G401.6 (cell line): ENCODE data around the gene MIPOL1.
A peak's percentile ranks its signal among the peaks of the same experiment; 100 is the strongest.
"Not testable (repeated sequence)": the region's sequence is repeated elsewhere in the genome, so short reads cannot be mapped to it uniquely, and the experiment has no call there.

Experiments used
- FAIRE-seq: peaks from 2 replicates; lab custom pipeline; 2012; peaks lifted over from hg19 to GRCh38; lab: Jason Lieb, UNC

Gene MIPOL1

DNA sequence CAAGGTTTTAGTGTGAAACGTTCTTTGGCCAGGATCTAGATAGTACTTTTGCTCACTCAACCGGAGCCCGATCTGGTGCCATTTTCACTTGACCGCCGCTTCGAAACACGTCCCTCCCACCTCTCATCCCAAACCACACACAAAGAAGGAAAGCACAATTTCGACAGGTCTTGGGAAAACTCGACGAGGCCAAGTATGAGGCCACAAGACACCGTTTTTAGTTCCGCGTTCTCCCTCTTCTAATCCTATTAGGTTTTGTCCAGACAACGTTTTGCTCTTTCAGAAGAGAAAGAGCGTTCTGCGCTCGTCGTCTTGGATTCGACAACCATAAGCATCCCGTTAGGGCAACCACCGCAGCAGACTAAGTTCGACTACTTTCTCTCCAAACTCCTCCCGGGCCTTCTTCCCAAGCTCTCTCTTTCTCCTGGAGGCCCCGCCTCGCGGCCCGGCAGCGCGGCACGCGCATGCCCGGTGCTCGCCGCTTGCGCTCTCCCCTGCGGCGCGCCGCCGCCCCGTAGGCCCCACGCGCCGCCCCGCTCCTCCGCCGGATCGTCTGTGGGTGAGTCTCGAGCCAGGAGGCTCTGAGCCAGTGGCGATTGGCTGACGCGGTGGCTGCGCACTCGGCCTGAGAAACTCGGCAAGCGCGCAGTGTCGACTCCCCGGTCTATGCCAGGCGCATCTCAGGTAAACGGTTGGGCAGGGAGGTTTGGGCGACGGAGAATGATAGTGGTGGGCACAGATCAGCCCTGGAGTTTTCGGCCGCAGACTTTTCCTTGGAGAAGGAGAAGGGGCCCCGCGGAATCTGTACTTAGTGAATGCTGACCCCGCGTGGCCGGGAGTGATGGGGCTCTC, at the start of gene MIPOL1:
MIPOL1 (plus strand) TSS at position 517 of the 852 bp plus-strand sequence. CDS start 49,952 bp downstream, outside the sequence.
- FAIRE-seq, result no peak

DNA sequence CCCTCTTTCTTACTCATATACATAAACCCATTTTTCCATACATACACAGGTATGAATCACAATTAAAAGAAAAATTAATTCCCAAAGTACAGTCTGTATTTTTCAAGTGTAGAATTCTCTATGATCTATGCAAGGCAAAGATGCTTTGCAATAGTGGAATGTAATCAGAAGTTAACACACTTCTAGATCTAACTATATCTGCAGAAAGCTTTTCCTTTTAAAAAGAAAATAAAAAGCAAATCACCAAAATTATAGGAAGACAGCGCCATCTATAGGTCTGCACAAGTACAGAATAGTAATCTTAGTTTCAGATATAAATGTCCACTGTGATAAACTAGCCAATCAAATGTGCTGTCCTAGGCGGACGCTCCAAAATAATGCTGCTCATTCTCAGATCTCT, 47.3 kb upstream of the MIPOL1 start:
- FAIRE-seq, result peak; percentile 75

- no peak for FAIRE-seq
Observed at GRCh38 chr14:37153005-37153404, 44.7 kb upstream of the MIPOL1 start.

DNA sequence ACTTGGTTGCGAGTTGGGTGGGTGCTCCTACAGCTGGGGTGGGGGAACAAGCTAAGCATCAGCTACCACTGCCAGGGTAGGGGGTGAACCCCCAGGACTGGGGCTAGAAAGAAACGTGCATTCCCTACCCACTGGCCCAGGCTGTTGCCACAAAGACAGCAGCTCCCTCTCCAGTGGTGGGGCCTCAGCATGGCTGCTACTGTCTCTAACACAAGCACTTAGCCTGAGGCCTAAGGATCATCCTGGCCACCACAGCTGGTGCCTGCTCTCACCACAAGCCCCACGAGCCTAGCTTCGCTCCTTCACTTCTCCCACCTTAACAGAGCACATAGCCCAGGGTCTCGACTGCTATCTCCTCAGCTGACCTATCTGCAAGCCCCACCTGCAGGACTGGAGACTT, 44.3 kb upstream of the MIPOL1 start:
- FAIRE-seq, result no peak

- no peak for FAIRE-seq
Observed at GRCh38 chr14:37157987-37158386, 39.8 kb upstream of the MIPOL1 start.

- not testable (repeated sequence) for FAIRE-seq
Observed at GRCh38 chr14:37162307-37162706, 35.4 kb upstream of the MIPOL1 start.

GRCh38 chr14:37165794-37166193, 31.9 kb upstream of the MIPOL1 start:
- FAIRE-seq, result no peak

DNA sequence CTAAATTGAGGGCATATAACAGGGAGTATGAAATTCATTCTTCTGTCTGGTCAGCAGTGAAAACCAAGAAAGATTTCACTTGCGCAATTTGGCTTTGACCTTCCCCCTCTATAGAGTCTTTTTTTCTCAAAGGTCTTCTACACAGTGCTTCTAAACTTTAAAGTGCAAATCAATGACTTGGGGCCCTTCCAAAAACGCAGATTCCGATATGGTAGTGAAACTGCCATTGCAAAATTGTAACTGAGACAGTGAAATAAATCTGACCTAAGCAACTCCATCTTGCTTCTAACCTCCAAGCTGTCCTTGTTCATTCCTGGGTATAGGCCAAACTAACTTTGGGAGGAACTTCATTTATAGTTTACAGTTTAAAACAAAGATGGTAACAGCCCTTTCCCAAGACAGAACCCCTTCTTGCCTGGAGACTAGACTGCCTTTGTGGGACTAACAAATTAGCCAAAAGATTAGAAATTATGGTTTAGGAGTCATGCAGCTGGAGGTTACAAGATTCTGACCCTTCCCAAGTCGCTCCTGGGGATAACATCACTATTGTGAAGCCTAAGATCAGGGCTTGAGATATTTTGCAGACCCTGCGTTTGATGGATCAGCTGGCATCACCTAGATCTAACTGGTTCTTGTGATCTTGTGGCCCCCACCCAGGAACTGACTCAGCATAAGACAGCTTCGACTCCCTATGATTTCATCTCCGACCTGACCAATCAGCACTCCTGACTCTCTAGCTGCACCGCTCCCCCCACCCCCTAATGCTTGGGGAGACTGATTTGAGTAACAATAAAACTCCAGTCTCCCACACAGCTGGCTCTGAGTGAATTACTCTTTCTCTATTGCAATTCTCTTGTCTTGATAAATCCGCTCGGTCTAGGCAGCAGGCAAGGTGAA, 30.3 kb upstream of the MIPOL1 start:
- FAIRE-seq, result no peak

GRCh38 chr14:37168721-37169120, 29.0 kb upstream of the MIPOL1 start:
- no peak for FAIRE-seq

DNA sequence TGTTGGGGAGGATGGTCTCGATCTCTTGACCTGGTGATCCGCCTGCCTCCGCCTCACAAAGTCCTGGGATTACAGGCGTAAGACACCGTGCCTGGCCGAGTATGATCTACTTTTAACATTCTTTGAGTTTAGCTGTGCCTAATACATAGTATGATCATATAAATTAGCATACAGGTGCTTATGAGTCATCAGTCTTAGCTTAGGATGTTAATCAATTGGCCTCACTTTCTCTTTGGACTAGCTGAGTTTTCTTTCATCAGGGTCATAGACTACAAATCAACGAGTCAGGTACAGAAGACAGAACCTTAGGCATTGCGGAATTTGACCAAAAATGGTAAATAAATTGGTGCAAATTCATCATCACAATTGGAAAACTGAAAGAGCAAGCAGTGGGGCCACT, 27.5 kb upstream of the MIPOL1 start:
- no peak for FAIRE-seq

- FAIRE-seq, result no peak
Observed at GRCh38 chr14:37170993-37171392, 26.7 kb upstream of the MIPOL1 start.

DNA sequence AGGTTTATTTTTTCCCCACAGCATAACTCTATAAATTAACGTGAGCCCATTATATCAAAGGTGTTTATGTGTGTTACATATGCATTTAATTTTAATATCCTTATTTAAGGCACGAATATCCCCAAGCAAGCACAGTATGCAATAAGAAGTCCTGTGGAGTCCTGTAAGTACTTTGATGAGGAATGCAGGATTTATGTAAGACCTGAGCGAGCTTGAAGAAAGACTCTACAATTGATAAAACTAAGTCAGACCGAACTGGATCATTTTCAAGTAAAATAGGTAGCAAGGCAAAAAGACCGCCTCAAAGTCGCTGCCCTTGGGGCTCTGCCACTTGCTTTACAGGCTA, 26.1 kb upstream of the MIPOL1 start:
- no peak for FAIRE-seq

DNA sequence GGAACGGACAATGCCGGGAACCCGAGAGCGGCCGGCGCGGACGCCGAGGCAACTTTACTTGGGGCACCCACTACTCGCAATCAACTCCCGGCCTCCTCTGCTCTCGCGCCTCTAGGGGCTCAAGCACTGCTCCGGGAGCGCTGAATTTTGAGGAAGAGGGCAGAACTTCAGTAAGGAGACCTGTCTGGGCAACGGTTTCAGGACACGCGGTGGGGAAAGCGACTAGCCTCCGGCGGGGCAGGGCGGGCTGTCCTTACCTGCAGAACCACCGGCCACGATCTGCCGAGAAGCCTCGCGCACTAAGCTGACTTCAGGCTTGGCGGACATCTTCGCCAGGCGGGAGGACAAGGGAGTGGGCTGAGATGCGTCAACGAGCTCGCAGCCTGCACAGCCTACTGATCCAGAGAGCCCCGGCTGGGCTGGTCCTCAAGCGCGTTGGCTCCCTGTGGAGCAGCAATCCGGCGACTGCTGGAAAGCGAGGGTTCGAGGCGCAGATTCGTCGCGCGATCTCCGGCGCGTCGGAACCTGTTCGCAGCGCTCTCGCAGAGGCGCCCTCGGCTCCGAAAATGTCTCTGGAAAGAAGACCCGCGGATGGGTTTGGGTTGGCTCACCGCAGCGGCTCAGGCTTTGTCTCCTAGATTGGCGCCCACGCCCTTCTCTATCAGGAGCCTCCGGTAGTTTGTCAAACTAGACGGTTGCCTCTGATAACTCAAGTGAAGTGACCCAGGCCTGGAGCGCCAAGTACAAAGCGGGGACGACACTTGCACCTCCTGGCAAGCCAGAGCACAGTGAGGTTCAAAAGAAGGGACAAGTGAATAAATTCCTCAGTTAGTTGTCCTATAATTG, 25.5 kb upstream of the MIPOL1 start, which contains the start of gene SLC25A21:
SLC25A21 (minus strand) TSS at position 583 of the 846 bp plus-strand sequence.
- no peak for FAIRE-seq

DNA sequence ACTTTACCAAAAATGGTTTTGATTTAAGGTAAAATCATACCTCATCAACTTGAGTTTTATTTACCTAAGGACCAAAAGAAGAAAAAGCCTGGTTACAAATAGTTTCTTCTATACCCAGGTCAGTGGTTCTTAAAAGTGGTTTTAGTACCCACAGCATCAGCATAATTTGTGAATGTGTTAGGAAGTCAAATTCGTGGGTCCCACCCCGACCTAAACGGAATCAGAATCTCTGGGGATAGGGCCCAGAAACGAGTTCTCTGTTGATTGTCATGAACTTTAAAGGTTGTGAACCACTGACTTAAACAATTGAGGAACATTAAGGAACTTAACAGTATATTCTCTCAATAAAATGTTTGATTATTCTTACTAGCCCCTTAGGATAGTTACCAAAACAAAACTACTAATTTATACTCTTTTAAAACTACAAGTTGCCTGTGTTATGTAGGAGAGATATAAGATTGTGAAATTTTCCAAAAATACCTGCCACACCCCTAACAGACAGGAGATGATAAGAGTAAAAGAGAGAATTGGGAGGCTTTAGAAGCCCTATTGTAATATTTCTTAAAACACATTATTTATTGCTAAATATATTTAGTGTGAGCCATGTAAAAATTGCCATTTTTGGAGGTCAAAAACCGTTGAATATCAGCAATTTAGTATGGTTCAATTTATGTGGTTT, 24.7 kb upstream of the MIPOL1 start:
- FAIRE-seq, result no peak

GRCh38 chr14:37179896-37180502, 17.7 kb upstream of the MIPOL1 start:
- FAIRE-seq, result no peak

- not testable (repeated sequence) for FAIRE-seq
Observed at GRCh38 chr14:37180886-37181285, 16.9 kb upstream of the MIPOL1 start.

DNA sequence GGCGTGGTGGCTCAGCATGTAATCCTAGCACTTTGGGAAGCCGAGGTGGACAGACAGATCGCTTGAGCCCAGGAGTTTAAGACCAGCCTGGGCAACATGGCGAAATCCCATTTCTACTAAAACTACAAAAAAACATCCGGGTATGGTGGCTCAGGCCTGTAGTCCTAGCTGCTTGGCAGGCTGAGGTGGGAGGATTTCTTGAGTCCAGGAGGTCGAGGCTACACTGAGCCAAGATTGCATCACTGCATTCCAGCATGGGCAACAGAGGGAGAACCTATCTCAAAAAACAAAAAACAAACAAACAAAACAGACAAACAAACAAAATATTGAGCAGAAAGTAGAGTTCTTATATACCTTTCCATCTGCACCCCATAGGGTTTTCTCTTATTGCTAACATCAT, 16.3 kb upstream of the MIPOL1 start:
- no peak for FAIRE-seq

DNA sequence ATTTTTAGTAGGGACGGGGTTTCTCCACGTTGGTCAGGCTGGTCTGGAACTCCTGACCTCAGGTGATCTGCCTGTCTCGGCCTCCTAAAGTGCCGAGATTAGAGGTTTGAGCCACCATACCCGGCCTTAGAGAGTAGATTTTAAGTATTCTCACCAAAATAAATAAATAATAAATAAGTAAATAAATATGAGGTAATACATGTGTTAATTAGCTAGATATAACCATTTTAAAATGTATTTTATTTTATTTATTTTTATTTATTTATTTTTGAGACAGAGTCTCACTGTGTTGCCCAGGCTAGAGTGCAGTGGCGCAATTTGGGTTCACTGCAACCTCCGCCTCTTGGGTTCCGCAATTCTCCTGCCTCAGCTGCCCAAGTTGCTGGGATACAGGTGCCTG, 13.2 kb upstream of the MIPOL1 start:
- not testable (repeated sequence) for FAIRE-seq

DNA sequence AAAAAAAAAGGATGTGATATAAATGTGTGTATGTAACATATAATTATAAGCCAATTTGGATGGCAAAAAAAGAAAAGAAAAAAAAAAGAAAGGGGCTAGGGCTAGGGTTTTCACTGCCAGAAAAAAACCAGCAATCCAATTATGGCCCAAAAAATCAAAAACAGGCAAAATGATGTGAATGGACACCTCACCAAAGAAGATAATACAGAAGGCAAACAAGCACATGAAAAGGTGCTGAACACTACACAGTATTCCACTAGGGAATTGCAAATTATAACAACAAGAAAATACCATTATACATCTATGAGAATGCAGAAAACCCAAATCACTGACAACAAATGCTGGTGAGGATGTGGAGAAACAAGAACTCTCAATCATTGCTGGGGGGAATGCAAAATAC, 12.1 kb upstream of the MIPOL1 start:
- FAIRE-seq, result no peak

DNA sequence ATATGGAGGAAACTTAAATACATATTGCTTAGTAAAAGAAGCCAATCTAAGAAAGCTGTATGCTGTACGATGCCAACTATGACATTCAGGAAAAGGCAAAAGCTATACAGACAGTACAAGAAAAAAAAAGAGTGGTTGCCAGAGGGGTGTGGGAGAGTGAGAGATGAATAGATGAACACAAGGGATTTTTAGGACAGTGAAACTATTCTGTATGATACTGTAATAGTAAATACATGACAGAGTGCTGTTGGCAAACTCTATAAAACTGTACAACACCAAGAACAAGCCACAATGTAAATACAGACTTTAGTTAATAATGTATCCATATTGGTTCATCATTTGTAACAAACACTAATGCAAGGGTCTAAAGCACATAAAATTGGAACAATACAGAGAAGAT, 10.9 kb upstream of the MIPOL1 start:
- no peak for FAIRE-seq

GRCh38 chr14:37187294-37187693, 10.4 kb upstream of the MIPOL1 start:
- no peak for FAIRE-seq
